Liver (tissue), 2 donors: ENCODE results near the gene RYR3.

ENCODE experiments used
- RAD21 ChIP-seq, 2 donors: IDR thresholded peaks; 2 replicates each; pipeline ENCODE4 v1.6.1; 2016; ENCODE audit warnings: antibody characterized with exemption in 2 of 2, mild to moderate bottlenecking in 2 of 2
- TAF1 ChIP-seq: conservative IDR thresholded peaks from 2 replicates; pipeline ENCODE4 v1.6.1; 2016; ENCODE audit warnings: antibody characterized with exemption, mild to moderate bottlenecking
- donor health status: healthy.

DNA sequence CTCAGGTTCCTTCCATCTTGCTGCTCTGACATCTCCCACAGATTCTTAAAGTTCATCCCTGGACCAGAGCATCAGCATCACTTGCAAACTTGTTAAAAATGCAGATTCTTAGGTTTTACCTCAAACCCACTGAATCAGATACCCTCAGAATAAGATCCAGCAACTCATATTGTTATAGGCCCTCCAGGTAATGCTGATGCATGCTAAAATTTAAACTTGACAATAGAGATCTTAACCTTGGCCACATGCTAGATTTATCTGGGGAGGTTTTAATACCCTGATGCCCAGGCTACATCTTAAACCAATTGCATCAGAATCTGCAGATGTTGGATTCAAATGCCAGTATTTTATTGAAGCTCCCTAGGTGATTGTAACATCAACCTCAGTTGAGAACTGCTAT is 256.9 kb downstream of the RYR3 start:
- no peak for TF ChIP-seq TAF1
- no peak for TF ChIP-seq RAD21 (IDR thresholded peaks at IDR 0.05)
